PC-9 (cell line): ENCODE data around the gene BRD1. TPM values are rescaled to one million over a fixed set of nuclear protein-coding genes. Genes with fewer than 3 reads are reported as not detected.

Experiments used
- BruUV-seq: library from RNA; stranded (reverse); fragments of 400-500 nt; replicated peaks from 2 replicates; lab custom pipeline; 2021; lab: Mats Ljungman, UMichigan
- CTCF ChIA-PET: fragments of 300-600 bp; sonication (Branson Sonifier 250); formaldehyde crosslinking; loops from one replicate; lab custom pipeline; 2022; ENCODE audit warnings: antibody characterized with exemption; lab: Charles Lee
- POLR2A ChIA-PET: fragments of 300-600 bp; sonication (Branson Sonifier 250); formaldehyde crosslinking; loops from one replicate; lab custom pipeline; 2022; ENCODE audit warnings: antibody characterized with exemption; ENCODE audit not compliant: unreplicated experiment; lab: Charles Lee
- DNase-seq, 2 experiments: peaks; one replicate each; pipeline versions ENCODE4 v3.0.0 to v3.0.0-alpha.2; 2015 to 2022; ENCODE audit warnings: mixed read lengths in 1 of 2
- H2AFZ ChIP-seq: fragments of 200-600 bp; sonication (generic); 2 replicates; pipeline ENCODE4 v1.8.1; 2017; ENCODE audit warnings: antibody characterized with exemption
- H3F3A ChIP-seq: fragments of 200-600 bp; sonication (generic); 2 replicates; pipeline ENCODE4 v1.8.1; 2017; ENCODE audit warnings: antibody characterized with exemption, mild to moderate bottlenecking, low read depth; ENCODE audit not compliant: insufficient read depth
- H3K27ac ChIP-seq: fragments of 200-600 bp; sonication (generic); 2 replicates; pipeline ENCODE4 v1.6.1; 2016; ENCODE audit warnings: mixed run types
- H3K27me3 ChIP-seq: fragments of 200-600 bp; sonication (generic); 2 replicates; pipeline ENCODE4 v1.6.1; 2016; ENCODE audit warnings: low read depth, mixed run types; ENCODE audit not compliant: insufficient read depth
- H3K36me3 ChIP-seq: fragments of 200-600 bp; sonication (generic); 2 replicates; pipeline ENCODE4 v1.6.1; 2016; ENCODE audit warnings: low read depth, mixed run types
- H3K4me1 ChIP-seq: fragments of 200-600 bp; sonication (generic); replicated peaks from 2 replicates; pipeline ENCODE4 v1.6.1; 2016; ENCODE audit warnings: mixed run types; ENCODE audit not compliant: insufficient read depth
- H3K4me2 ChIP-seq: fragments of 200-600 bp; sonication (generic); 2 replicates; pipeline ENCODE4 v1.6.1; 2017; ENCODE audit warnings: mixed run types
- H3K4me3 ChIP-seq: fragments of 200-600 bp; sonication (generic); 2 replicates; pipeline ENCODE4 v1.6.1; 2016; ENCODE audit warnings: mixed run types
- H3K79me2 ChIP-seq: fragments of 200-600 bp; sonication (generic); 2 replicates; pipeline ENCODE4 v1.6.1; 2017; ENCODE audit warnings: low read depth, mixed run types
- H3K9me2 ChIP-seq: fragments of 200-600 bp; sonication (generic); 2 replicates; pipeline ENCODE4 v1.8.1; 2017; ENCODE audit warnings: mild to moderate bottlenecking; ENCODE audit not compliant: insufficient read depth
- H3K9me3 ChIP-seq: fragments of 200-600 bp; sonication (generic); 2 replicates; pipeline ENCODE4 v1.8.1; 2016; ENCODE audit warnings: low read depth; ENCODE audit not compliant: insufficient read depth
- H4K20me1 ChIP-seq: fragments of 200-600 bp; sonication (generic); 2 replicates; pipeline ENCODE4 v1.8.1; 2017; ENCODE audit not compliant: insufficient read depth
- CTCF ChIP-seq: fragments of 200-600 bp; sonication (generic); conservative IDR thresholded peaks from 2 replicates; pipeline ENCODE4 v1.6.1; 2017; ENCODE audit warnings: mixed run types, antibody characterized with exemption, mild to moderate bottlenecking, moderate library complexity
- EZH2 ChIP-seq: fragments of 200-600 bp; sonication (generic); IDR thresholded peaks from 2 replicates; pipeline ENCODE4 v1.8.0; 2017; ENCODE audit warnings: antibody characterized with exemption, low read depth
- intact Hi-C: fragments of 100-400 bp; cut with micrococcal nuclease; formaldehyde crosslinking; loops from one replicate; pipeline ENCODE4 v1.10.0; 2022; ENCODE audit not compliant: unreplicated experiment
- total RNA-seq: library from RNA; stranded (reverse); gene quantifications from 2 replicates; pipeline ENCODE4 v1.2.3, GENCODE V29; 2021

BRD1 gene
- total RNA-seq, 1 experiment from 2014 or later, result 28.5 TPM

GRCh38 chr22:49865156-49865555, 37.5 kb upstream of the BRD1 start:
- TF ChIP-seq CTCF (no peak), EZH2 (no peak)
- H3K4me1 ChIP-seq, result no peaks in the 10 kb centered on the region
- no peak overlapping the region for H2AFZ ChIP-seq
- H3K9me2 ChIP-seq, result no peaks in the 10 kb centered on the region
- H3K27me3 ChIP-seq, result no peaks in the 10 kb centered on the region
- intact Hi-C loops, result no loop called here
- H3K27ac ChIP-seq, result no peak overlapping the region
- H3K36me3 ChIP-seq, result peaks cover 40% of the 10 kb centered on the region
- ChIA-PET POLR2A (no interaction called here), CTCF (no interaction called here)
- H3K79me2 ChIP-seq, result peaks cover 98% of the 10 kb centered on the region
- H3F3A ChIP-seq, result no peaks in the 10 kb centered on the region; the same call in 1 of the 2 replicates
- no peak overlapping the region for H3K4me2 ChIP-seq
- DNase-seq, result no peak
- H3K4me3 ChIP-seq, result no peak overlapping the region
- H3K9me3 ChIP-seq, result peaks cover 25% of the 10 kb centered on the region
- no TSS peak for BruUV-seq
- H4K20me1 ChIP-seq, result peaks cover 36% of the 10 kb centered on the region

GRCh38 chr22:49863931-49864330, 36.3 kb upstream of the BRD1 start:
- H3K4me1 ChIP-seq, result no peaks in the 10 kb centered on the region
- no peak for DNase-seq
- no peaks in the 10 kb centered on the region; the same call in 1 of the 2 replicates for H3F3A ChIP-seq
- H3K27me3 ChIP-seq, result no peaks in the 10 kb centered on the region
- no peak overlapping the region for H3K4me3 ChIP-seq
- POLR2A ChIA-PET, result interaction anchor here (0.6 kb wide), 1 partner anchor 70 kb away, joined by 4 read pairs; no protein-coding TSS in a partner anchor
- TF ChIP-seq EZH2, result no peak
- no peak for TF ChIP-seq CTCF
- no peak overlapping the region for H3K4me2 ChIP-seq
- peaks cover 15% of the 10 kb centered on the region for H3K9me3 ChIP-seq
- H3K27ac ChIP-seq, result no peak overlapping the region
- no TSS peak for BruUV-seq
- H3K79me2 ChIP-seq, result peaks cover 98% of the 10 kb centered on the region
- peaks cover 34% of the 10 kb centered on the region for H4K20me1 ChIP-seq
- H3K9me2 ChIP-seq, result no peaks in the 10 kb centered on the region
- H3K36me3 ChIP-seq, result peaks cover 31% of the 10 kb centered on the region
- intact Hi-C loops, result no loop called here
- CTCF ChIA-PET, result no interaction called here
- H2AFZ ChIP-seq, result no peak overlapping the region

GRCh38 chr22:49862496-49862776, 34.8 kb upstream of the BRD1 start:
- peaks cover 15% of the 10 kb centered on the region for H3K9me3 ChIP-seq
- no peak overlapping the region for H2AFZ ChIP-seq
- H3K36me3 ChIP-seq, result peaks cover 25% of the 10 kb centered on the region
- no peak overlapping the region for H3K27ac ChIP-seq
- H4K20me1 ChIP-seq, result peaks cover 49% of the 10 kb centered on the region
- TF ChIP-seq EZH2, result no peak
- no peak for TF ChIP-seq CTCF
- POLR2A ChIA-PET, result no interaction called here
- H3K79me2 ChIP-seq, result peaks cover 98% of the 10 kb centered on the region
- H3K9me2 ChIP-seq, result no peaks in the 10 kb centered on the region
- intact Hi-C loops, result no loop called here
- H3K4me2 ChIP-seq, result no peak overlapping the region
- no peak overlapping the region for H3K4me3 ChIP-seq
- no peak for DNase-seq
- BruUV-seq, result no TSS peak
- H3K4me1 ChIP-seq, result no peaks in the 10 kb centered on the region
- H3K27me3 ChIP-seq, result no peaks in the 10 kb centered on the region
- H3F3A ChIP-seq, result no peaks in the 10 kb centered on the region; the same call in 1 of the 2 replicates
- CTCF ChIA-PET, result no interaction called here
